NCI-H82 treated with DMSO at 0.1 percent for 48 hours (cell line): ENCODE results near the gene OSTM1.

Experiments
- DNase-seq: peaks from one replicate; lab custom pipeline; 2025; ENCODE audit not compliant: unreplicated experiment; lab: John Stamatoyannopoulos, UW

Gene OSTM1, protein sequence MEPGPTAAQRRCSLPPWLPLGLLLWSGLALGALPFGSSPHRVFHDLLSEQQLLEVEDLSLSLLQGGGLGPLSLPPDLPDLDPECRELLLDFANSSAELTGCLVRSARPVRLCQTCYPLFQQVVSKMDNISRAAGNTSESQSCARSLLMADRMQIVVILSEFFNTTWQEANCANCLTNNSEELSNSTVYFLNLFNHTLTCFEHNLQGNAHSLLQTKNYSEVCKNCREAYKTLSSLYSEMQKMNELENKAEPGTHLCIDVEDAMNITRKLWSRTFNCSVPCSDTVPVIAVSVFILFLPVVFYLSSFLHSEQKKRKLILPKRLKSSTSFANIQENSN

DNA sequence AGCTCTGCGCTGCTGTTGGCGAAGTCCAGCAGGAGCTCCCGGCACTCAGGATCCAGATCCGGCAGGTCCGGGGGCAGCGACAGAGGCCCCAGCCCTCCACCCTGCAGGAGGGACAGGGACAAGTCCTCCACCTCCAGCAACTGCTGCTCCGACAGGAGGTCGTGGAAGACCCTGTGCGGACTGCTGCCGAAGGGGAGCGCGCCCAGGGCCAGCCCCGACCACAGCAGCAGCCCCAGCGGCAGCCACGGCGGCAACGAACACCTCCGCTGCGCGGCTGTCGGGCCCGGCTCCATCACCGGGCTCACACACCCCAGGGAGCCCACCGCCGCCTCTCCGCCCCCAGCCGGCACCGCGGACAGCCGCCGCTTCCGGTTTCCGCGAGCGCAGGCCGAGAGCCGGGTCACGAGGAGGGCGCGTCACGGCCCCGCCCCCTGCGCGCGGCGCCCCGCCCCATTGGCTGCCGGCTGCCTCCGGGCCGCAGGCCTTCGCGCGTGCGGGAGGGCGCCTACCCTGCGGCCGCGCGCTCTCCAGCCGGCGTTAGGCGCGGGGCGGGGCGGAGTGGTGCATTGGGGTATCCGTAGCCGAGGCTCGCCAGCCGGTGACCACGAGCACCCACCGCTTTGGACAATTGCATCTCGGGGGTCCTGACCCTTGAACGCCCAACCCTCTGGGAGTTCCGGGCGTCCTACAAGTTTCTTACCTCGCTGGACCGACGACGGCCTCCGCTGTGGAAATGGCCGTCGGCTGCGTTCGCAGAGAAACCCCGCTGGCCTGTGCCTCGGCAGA lies at the start of gene OSTM1:
Gene OSTM1, minus strand, starts transcription at position 383 of the 786 bp plus-strand sequence. Its CDS starts 90 bp downstream, at position 293.
- DNase-seq, result peak; percentile 36

DNA sequence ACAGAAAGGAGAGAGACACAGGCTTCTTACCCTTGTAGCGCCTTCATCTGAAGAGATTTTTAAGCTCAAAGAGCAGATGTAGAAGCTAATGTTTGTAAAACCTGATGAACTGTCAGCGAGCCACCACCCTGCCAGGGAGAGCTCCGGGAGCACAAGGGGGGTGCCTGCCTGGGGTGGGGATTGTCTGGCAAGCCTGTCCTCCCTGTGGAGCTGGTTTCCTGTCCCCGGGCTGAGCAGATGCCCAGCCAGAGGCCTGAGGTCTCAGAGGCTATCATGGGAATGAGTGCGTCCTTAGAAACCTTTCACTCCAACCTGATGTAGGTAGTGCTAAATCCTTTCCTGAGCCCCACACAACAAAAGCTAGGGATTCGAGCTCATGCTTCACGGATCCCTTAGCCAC lies 49.4 kb upstream of the OSTM1 start:
- DNase-seq, result no peak

DNA sequence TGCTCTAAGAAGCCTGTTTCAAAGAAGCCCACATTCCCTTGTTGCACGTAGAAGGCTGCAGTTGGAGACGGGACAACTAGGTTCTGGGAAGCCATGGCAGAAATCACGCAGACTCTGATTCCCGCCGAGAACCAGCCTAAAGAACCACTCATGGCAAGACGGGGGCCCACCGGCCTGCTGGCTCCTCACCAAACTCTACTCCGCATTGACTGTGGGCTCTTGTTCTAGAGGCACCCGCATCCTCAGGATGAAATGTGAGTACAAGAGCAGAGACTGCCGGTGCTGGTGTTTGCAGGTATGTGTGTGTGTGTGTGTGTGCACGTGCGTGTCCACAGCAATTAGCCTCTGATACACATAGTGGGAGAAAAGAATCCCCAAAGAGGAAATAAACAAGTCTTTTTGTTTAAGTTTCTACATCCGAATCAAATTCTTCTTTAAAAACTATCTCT lies 49.0 kb upstream of the OSTM1 start:
- DNase-seq, result no peak

DNA sequence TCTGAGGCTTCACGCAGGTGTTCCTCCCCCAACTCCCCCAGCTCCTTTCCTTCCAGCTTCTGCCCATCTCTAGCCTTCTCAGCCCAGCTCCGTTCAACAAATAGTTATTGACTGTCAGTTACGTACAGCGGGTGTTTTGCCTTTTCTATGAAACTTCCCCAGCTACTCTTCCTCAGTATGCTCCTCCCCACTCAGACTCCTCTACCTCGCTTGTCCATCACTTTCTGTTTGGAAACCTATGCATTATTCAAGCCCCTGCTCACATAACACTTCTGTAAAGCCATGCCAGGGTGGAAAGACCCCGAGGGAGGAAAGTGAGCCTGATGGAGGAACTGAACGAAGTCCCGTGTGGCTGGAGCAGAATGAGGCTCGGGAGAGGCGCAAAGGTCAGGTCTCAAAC lies 47.1 kb upstream of the OSTM1 start:
- DNase-seq, result no peak

DNA sequence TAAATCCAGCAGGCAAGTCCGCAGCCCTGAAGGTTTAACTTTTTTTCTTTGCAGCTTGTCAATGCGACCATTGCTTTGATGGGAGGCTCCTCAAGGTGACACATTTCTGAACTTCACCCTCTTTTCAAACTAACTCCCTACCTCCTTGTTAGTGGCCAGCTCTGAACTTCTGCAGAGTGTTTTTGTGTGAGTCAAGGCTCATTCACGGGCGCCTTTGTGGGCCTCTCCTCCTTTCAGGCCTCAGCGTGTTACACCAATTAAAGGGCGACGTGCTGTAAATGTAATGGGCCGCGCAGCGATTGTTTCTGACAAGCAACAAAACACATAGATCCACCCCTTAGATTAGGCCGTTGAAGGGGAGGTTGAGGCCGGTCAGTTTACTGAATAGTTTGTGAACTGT lies 45.8 kb upstream of the OSTM1 start:
- no peak for DNase-seq

DNA sequence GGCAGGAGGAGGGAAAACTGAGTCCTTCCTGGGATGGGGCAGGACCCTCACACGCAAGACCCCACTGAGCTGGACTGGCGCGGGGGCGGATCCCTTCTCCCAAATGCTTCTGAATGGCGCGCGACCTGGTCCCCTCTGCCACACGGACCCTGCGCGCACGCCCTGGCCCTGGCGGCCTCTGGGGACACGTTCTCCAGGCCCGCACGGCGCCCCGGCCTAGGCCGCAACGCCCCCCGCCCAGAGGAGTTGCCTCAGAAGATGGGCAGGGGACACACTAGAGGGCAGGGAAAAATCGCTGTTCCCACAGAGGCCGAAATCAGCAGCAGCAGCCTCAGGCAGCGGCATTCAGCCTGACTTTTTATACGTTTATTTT lies 45.2 kb upstream of the OSTM1 start:
- DNase-seq, result no peak

DNA sequence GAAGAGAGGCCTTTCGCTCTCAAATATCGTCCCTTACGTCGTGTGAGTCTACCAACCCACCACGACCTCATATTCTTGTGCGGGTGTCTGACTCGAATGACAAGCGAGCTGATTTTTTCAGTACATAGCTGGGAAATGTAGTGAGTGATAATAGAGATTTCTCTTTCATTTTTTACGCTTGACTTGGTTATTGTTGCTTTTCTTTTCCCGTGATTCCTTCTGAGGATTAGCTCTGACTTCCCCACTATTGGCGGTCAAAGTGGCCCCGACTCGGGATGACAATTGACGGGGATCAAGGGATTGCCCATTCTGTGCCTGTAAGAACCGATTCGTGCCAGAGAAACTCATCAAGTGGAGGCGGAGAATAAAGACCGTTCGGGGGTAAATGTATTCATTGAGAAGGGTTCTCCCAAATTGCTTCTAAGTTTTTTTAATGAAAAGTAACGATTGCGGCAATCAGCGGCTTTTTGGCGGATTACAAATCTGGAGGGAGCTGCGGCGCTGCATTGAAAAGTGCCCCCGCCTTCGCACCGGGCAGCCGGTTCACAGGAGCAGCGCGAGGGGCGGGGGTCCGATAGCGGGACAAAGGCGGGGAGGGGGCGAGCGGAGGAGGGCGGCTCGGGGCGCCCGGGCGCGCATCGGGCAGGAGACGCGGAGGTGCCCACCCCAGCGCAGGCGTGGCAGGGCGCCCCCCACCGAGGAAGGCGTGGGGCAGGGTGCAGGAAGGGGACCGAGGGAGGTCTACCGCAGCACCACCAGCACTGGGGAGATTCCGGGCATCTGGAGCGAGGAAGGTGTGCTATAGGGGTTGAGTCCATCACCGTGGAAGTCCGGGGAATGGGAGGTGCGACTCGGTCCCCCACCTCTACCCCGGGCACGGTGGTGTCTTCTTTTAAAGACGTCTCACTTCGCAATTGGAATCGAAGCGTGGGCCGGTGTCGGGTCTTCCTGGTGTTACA lies 44.5 kb upstream of the OSTM1 start:
- no peak for DNase-seq

DNA sequence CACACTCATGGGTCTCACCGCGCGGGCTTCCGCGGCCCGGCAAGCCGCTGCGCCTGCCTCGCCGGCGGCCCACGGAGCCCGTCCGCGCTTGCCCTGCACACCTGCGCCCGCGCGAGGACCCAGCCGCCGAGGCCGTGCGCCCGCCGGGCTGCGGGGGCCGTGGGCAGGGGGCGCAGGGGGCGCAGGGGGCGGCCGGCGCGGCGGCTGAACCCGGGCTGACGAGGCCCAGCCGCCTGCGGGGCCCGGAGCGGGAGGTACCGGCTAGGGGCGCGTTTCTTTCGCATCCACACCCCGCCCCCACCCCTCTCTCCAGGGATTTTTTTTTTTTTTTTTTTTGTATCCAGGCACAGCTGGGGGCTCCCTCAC lies 43.8 kb upstream of the OSTM1 start:
- DNase-seq, result no peak

DNA sequence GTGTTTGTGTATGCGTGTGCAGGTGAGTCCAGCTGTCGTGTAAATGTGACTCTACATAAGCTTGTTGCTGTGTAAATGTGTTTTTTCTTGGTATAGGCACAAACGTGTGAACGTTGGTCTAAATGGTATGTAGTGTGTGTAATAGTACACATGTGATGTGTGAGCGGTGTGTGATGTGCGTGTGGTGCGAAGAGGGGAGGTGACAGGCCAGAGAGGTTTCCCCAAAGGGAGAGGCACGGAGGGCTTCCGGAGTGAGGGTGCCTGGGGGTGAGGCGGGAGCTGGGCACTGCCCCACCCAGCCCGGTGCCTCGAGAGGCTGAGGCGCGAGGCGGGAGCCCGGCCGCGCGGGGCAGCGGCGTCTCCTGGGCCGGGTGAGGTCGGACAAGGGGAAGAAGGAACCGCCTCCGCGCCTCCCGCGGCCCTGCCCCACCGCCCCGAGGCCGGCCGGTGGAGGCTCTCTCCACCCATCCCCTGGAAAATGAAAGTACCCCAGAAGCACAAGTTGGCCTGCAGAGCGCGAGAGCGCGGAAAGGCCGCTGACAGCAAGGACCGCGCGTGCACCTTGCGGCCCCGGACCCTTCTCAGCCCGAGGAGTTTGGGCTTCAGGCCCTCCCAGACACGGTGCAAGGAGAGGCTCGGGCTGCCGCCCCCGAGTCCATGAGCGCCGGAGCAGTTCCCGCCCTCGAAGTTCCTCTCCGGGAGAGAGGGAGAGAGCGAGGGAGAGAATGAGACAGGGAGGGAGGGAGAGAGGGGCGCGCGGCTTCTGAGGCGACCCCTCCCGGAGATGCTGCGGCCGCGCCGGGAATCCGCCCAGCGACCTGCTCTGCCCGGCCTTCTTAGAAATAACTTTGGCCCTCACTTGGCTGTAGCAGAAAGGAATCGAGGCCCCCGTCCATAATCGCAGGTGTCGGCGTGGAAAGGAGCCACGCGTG lies 43.2 kb upstream of the OSTM1 start:
- no peak for DNase-seq

DNA sequence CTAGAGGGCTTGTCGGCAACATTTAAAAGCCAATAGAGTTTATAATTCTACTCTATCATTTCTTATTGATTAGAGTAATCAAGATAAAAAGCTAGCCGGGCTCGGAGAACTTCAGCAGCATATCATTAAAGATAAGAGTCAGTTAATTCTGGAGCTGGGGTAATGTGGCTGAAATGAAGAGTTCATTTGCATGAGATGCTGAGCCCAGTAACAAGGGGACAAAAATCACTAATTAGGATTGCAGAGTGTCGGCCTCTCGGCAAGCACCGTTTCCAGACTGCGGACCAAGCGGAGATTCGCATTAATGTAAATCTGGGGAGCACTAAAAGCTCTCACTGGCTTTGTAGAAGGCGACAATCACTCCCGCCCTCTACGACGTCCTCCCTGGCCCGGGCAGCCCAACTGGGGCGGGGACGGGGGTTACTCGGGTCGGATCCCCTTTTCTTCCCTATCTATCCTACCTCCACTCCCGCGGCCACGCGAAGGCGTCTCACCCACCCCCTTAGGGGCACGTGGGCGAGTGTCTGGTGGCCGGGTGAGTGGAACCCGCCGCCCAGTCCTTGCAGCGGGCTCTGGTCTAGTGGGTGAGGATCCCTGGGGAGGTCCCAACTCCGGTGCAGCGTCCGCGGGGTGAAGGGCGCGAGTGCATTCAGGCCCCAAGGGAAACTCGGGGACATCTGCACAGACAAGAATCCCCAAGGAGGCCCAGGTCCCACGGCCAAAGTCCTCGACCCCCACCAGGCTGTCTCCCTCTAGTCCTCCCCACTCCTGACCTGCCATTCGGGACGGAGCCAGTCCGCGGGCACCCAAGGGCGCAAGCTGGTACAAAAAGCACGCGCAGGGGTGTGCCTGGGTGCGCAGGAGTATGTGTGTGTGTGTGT lies 42.2 kb upstream of the OSTM1 start:
- no peak for DNase-seq

DNA sequence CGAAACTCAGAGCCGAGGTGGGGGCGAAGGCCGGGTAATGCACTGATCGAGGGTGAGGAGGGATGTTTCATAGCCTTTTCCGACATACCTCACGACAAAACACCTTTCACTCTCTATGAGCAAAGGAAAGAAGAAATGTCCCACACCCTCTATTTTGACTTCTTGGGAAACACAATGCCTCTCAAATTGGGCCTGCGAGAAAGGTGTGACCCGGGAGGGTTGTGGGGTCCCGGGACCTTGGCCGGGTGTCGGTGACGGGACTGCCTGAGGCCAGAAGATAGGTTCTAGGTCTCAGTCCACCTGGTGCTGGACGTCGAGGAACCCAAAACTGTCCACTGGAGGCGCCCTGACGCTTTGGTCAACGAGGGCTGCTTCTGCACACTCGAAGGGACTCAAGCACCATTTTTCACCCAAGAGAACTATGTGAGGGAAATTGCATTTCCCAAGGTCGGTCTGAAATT lies 41.1 kb upstream of the OSTM1 start:
- DNase-seq, result peak; percentile 22

DNA sequence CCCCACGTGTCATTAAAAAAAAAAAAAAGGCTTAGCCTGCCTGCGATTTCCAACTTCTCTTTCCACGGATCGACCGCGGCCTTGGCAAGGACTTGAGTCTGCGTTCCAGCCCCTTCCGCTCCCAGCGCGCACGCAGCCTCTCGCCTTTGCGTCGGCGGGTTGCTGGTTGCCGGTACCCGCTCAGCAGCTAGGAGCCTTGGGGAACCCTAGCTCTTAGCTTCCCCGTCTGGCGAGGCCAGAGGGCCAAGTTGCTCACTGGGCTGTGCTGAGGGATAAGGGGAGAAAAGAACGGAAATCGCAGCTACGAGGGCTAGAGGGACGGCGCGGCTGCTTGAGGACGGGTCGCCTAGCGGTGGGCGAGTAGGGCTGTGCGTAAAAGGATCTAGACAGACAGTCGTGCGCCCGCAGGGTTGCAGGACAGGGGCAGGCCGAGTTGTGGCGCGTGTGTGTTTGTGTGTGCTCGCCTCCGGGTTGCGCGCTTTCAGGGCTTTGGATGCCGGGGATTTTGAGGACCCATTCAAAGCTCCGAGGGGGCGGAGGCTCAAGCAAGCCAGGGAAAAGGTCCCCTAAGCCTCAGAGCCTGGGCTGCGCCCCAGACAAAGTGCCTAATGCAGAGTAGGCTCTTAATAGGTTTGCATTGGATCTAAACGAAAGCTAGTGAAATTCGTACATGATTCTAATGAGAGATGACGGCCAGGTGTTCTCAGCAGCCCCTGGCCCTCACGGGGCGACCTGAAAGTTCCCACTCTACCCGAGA lies 40.5 kb upstream of the OSTM1 start:
- DNase-seq, result peak; percentile 16

DNA sequence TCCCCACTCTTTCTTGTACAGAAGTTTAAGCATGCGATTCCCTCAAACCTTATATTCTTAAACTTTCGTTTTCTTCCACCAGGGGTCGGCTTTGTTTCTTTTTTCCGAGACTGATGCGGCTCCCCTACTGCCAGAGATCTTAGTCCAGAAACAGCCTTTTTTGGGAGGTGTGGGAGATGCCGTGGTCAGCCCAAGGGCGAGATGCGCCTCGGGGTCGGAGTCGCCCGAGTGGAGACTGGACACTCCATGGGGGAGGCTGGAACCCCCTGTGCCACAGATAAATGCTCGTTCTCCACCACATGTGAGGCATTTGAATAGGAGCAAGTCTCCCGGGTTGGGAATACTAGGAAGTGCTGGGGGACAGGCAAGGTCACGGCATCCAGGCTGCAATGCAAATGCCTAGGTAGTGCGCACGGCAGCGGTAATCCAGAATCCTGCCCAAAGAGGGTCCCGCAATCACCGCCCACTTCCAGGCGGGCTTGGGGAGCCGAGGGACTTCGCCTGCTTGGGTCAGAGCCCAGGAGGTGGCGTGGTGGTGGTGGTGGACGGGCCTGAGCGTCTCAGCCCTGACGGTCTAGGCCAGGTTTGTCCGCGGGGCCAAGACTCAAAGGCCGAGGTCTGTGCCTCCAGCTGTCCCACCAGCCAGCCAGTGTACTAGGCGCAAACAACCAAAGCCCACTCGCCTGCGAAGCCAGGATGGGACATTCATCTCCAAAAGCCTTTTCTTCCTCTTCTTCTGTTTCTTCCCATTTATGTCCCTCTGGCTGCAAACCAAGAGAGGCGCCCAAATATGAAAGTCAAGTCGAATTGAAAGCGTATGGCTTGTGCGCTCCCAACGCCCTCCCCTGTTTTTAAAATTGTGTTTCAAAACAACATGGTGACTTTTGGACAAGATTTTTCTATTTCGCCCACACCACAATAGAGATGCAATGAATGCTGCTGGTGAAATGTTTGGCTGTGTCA lies 39.3 kb upstream of the OSTM1 start:
- DNase-seq, result peak; percentile 31

DNA sequence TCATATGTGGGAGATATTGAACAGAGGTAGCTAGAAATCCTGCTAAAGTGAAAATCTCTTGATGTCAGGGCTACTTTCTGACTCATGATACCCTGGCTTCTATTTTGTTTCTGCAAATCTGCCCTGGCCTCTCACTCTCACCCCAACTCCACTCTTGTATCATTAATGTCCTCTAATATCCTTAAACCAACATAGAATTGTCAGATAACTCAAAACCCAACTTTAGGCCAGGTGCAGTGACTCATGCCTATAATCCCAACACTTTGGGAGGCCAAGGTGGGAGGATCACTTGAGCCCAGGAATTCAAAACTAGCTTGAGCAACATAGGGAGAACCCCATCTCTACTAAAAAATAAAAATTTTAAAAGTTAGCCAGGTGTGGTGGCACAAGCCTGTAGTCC lies 33.8 kb upstream of the OSTM1 start:
- no peak for DNase-seq

DNA sequence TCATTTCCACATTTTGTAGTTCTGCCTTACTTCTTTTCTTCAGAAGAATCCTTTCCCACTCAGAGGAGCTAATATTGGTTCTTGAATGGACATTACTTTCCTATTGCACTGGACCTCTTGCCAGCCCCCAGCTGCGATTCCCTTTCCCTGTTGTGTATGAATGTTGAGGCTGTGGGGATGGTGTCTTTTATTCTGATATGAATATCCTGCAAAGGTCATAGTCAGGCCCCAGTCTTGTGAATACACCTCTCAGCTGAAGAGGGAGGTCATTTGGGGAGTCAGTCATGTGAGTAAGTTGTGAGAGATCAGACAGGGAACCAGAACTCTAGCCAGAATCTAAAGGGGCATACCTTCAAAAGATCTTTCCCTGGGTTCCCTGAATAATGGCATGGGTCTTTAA lies 32.6 kb upstream of the OSTM1 start:
- DNase-seq, result no peak

DNA sequence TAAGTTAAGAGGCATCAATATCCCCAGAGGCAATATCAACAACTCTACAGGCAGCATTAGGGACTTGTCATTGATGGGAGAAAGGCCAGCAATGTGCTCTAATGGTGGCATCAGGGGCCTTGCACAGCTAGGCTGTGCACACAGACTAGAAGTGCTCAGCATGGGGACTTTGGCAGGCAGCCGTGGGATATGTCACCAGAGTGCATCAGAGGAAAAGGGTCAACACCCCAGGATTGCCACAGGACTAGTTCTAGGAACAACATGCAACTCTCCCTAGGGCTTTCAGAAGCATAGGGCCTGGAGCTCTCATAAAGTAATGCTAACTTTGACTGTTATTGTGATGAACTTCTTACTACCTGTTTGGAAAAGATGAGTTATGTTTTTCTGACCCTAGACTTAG lies 32.2 kb upstream of the OSTM1 start:
- no peak for DNase-seq

DNA sequence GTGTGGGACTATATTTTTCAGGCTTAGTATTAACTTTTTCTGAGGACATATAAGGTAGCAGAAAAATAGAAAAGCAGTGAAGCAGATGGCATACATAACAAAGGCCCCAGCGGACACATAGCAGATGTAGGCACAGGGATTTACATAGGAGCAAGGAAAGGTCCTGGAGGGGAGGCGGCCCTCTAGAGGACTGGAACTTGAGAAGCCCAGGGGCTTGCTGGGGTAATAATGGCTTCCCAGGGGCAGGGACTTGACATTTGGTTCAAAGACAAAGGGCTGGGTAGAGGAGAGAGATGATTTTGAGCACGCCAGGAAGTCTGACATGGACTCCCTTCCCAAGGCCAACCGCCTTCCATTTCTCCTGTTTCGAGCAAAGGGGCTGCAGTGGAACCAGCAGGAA lies 31.7 kb upstream of the OSTM1 start:
- no peak for DNase-seq
